Hematopoietic multipotent progenitor cell (in vitro differentiated cells): ENCODE measurements around the gene HOXA10. TPM values are rescaled to one million over a fixed set of nuclear protein-coding genes. Genes with fewer than 3 reads are reported as not detected.

Experiments used
- DNase-seq, 3 donors: peaks; one replicate each; pipeline ENCODE4 v3.0.0-alpha.2; 2011 to 2015; ENCODE audit warnings: low read depth in 2 of 3, low spot score in 2 of 3
- total RNA-seq: library from RNA; depleted of rRNA; stranded (reverse); fragments of >200 nt; gene quantifications from one replicate; pipeline ENCODE4 v1.2.3, GENCODE V29; 2012

Gene HOXA10
- total RNA-seq, 1 donor = 19.4 TPM

DNA sequence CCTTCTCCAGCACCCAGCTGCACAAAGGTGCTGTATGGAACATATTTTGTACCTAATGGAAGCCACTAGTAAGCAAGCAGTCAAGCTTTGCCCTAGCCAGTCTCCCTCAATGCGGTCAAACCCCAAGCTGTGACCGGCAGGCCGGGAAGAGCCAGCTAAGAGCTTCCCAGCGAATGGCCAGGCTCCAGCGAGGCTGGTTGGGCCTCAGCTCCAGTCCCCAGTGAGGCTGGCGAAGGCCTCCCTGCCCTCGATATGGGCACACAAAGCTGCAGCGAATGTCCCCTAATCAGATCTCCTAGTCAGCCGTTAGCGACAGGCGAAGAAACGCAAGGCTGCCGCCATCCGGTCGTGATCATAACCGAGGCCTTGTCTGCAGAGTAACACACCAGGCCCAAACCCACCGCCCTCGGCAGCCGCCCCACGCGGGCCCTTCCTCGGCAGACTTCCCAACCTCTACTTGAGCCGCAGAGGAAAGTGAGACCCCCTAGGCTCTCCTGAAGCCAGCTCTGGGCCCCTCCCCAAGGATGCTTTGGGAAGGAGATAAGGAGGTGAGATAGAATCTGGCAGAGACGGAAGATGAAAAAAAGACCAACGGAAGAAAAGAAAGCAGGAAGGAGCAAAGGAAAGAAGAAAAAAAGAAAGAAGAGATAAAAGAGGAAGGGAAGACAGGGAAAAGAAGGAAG, 5.7 kb downstream of the HOXA10 start:
- peak in 2 of 3 donors; percentile 86 to 92 for DNase-seq

- DNase-seq = no peak
These were observed 6.2 kb downstream of the HOXA10 start for GRCh38 chr7:27167916-27168264.

GRCh38 chr7:27166531-27167505, 7.3 kb downstream of the HOXA10 start:
- peak in 1 of 3 donors; percentile 43 for DNase-seq

DNA sequence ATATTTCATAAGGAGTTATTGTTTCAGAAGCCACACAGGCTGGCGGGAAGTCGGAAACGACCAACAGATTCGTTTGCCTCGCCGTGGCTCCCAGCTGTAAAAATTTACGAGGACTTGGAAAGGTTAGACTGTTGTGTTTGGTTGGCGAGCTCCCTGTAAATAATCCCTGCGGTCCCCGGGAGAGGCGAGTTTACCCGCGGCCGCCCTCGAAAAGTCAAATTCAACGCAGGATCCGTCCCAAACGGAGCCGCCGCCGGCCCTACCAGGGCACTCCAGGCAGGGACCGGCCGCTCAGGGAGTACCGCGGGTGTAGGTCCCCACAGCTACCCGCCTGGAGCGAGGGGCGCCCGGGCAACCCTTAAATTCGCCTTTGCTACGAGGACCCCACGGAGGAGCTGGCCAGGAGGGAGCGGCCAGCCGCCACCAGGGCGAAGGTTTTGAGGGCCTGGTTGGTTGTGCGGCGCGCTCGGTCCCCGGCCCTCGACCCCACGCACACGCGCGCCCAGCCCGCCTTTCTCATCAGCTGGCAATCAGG, 8.1 kb downstream of the HOXA10 start:
- no peak for DNase-seq

DNA sequence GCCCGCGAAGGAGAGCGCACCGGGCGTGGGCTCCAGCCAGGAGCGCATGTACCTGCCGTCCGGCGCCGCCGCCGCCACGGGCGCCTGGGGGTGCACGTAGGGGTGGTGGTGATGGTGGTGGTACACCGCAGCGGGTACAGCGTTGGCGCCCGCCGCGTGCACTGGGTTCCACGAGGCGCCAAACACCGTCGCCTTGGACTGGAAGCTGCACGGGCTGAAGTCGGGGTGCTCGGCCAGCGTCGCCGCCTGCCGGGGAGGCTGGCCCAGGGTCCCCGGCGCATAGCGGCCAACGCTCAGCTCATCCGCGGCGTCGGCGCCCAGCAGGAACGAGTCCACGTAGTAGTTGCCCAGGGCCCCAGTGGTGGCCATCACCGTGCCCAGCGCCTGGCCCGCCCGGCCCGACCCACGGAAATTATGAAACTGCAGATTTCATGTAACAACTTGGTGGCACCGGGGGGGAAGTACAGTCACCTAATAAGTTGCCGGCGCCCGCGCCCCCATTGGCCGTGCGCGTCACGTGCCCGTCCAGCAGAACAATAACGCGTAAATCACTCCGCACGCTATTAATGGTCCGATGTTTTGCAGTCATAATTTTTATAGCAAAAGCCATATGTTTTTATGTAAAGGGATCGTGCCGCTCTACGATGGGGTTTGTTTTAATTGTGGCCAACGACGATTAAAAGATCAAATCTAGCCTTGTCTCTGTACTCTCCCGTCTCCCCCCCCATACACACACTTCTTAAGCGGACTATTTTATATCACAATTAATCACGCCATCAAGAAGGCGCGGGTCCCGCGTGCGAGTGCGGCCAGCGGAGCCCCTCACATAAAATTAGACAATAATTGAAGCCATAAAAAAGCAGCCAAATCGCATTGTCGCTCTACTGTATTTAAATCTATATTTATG, 8.8 kb downstream of the HOXA10 start, which contains the start of gene HOXA9:
TSS of gene HOXA9 (minus strand) at position 449 of the 907 bp plus-strand sequence. CDS start at position 369, 80 bp downstream.
- DNase-seq = peak in 2 of 3 donors; percentile 95 to 96

DNA sequence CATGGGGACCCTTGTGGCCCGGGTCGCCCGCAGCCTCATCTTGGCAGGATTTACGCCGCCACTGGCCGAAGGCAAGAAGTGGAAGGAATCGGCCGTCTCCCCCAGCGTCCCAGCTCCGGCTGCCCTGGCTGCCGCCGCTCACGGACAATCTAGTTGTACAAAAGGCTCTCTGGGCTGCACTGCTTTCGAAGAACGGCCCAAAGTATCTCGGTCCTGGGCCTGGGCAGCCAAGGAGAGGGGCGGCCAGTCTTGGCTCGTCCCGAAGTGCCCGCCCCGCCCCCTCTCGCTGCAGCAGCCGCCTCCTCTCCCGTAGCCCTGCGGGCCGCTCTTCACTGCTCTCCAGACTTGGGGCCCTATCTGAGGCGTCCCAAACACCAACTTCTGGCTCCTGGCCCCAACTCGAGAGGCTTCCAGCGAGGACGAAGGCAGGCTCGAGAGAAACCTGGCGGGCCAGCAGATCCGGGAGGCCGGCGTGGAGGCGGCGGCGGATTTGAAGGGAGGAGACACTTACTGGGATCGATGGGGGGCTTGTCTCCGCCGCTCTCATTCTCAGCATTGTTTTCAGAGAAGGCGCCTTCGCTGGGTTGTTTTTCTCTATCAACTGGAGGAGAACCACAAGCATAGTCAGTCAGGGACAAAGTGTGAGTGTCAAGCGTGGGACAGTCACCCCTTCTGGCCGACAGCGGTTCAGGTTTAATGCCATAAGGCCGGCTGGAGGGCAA, 9.6 kb downstream of the HOXA10 start:
- DNase-seq = peak in 1 of 3 donors; percentile 57

DNA sequence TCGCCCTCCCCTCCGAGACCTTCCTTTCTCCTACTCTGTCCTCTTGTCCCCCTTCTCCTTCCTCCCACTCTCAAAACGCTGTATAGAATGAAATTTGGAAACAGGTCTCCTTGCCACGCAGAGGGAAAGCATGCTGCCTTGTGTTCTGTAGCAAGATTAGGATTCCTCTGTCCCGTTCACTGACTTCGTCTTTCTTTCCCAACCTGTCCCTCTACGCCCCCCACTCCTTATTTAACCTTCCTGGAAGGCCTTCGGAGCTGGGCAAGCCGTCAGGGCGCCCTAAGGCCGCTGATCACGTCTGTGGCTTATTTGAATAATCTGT, 10.1 kb downstream of the HOXA10 start:
- no peak for DNase-seq

DNA sequence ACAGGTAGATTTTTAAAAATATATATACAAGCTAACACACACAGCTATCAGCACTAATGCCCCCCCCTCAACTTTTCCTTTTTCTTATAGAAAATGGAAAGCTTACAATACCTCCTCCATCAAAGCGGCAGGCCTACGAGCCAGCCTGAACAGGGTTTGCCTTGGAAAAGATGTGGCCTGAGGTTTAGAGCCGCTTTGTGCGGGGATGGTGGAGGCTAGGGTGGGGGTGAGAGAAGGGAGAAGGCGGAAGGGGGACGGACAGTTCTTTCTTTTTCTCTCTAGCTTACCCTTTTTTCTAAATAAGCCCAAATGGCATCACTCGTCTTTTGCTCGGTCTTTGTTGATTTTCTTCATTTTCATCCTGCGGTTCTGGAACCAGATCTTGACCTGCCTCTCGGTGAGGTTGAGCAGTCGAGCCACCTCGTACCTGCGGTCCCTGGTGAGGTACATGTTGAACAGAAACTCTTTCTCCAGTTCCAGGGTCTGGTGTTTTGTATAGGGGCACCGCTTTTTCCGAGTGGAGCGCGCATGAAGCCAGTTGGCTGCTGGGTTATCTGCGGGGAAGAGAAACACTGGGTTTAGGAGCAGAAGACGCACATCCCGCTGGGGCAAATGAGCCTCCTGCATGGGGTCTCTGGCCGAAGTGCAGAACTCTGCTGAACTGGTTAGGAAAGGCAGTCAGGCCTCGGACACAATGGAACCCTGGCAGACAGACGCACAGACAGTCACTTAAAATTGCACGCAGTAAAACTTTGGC, 10.7 kb downstream of the HOXA10 start:
- DNase-seq = peak in 1 of 3 donors; percentile 7

DNA sequence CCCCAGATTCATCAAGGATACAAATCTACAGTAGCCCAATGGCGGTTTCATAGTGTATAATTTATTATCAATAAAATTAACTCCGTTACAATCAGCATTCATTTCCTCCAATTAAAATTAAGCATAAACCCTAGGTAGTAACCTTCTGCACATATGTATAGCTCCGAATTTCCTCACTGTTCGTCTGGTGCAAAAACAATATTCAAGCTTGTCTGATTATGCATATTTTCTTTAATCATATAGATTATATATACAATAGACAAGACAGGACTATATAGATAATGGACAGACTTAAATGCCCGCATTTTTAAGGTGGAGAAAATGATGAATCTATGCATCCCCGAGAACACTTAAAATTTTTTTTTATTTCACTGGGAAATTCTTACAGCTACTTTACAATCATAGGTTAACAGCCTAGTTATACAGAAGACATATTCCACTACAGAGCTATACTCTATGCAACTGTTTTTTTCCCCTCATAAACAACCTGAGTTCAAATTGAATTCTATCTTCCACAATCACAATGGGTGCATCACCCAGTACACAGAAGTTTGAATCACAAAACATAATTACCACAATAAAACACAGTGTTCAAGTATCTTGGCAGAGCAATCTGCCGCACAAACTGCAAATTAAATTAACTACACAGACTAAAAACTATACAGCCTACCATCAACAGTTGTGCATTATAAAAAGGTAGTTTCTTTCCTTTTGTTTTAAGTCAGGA, 11.4 kb downstream of the HOXA10 start:
- DNase-seq = no peak

GRCh38 chr7:27161721-27162560, 12.2 kb downstream of the HOXA10 start:
- no peak for DNase-seq

GRCh38 chr7:27161214-27161720, 12.9 kb downstream of the HOXA10 start:
- peak in 2 of 3 donors; percentile 88 to 95 for DNase-seq

GRCh38 chr7:27160546-27161213, 13.4 kb downstream of the HOXA10 start:
- DNase-seq = peak; percentile 80 to 91 (median 89)

GRCh38 chr7:27160145-27160545, 14.0 kb downstream of the HOXA10 start:
- no peak for DNase-seq

DNA sequence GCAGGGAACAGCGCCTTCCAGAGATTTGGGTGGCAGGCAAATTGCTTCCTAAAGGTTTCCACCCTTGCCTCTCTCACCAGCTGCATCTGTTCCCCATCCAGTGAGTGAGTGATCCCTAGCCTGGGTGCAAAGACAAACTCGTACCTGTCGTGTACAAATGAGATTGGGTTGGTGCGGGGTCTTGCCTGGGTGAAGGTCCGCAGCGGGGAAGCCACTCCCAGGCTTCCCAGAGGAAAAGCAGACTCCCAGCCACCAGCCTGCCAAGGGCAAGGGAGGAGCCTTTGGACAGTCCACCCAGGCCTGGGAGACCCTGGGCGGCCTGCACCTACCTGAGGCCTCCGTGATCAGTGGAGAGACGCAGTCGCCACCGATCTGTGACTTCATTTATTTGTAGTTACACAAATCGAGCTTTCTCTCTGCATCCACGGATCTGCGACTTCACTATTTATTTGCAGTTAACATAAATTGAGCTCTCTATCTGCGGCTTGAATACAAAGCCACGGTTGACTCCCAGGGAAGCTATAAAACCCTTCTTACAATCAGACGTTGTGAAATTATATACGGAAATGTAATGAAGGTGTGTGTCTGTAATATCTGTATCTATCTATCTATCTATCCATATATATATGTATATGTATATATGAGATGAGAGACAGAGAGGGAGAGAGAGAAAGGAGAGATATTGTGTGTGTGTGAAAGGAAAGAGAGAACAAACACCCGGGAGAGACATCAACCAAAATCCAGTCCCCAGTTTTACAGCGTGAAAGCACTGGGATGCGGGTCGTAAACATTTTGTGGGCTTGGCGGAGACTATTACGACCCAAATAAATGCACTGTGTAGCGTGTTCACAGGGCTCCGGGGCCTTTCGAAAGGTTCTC, 14.6 kb downstream of the HOXA10 start:
- no peak for DNase-seq

- DNase-seq = no peak
These were observed 15.5 kb downstream of the HOXA10 start for GRCh38 chr7:27158436-27159265.
